GM23338 (cell line): ENCODE measurements around the gene ITIH3.

Source experiments
- CTCF ChIP-seq, 2 experiments: fragments of 200-600 bp in 1 of 2; sonication (generic) in 1 of 2; conservative IDR thresholded peaks; 2 replicates each; pipeline versions ENCODE4 v1.5.1 to v1.6.1; 2016 to 2017; ENCODE audit warnings: antibody characterized with exemption in 2 of 2, low read depth in 2 of 2, mild to moderate bottlenecking in 2 of 2, moderate library complexity in 1 of 2
- EZH2 ChIP-seq: fragments of 200-600 bp; sonication (generic); IDR thresholded peaks from one replicate; pipeline ENCODE4 v1.8.0; 2017; ENCODE audit warnings: antibody characterized with exemption, mild to moderate bottlenecking, low read depth; ENCODE audit not compliant: unreplicated experiment
- POLR2AphosphoS5 ChIP-seq: IDR thresholded peaks from 2 replicates; pipeline ENCODE4 v1.6.1; 2016; ENCODE audit warnings: antibody characterized with exemption, low read depth
- ZNF114 ChIP-seq: fragments of 250-450 bp; sonication (Bioruptor Pico); IDR thresholded peaks from 2 replicates; pipeline ENCODE4 v1.5.0; 2020; ENCODE audit warnings: mild to moderate bottlenecking, moderate library complexity

DNA sequence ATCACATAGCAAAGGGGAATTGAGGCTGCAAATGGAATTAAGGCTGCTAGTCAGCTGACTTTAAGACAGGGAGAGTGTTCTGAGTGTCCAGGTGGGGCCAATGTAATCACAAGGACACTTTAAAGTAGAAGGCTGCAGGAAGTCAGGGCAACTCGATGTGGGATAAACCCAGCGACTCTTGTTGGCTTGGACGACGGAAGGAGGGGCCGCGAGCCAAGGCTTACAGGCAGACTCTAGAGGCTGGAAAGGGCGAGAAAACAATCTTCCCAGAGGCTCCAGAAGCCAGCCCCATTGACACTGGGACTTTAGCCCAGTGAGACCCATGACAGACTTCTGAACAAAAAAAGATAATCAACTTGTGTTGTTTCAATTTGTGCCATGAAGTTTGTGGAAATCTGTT, 53.1 kb downstream of the ITIH3 start:
- TF ChIP-seq EZH2, result no peak
- TF ChIP-seq CTCF (conservative IDR thresholded peaks at IDR 0.05; ENCODE audit: low read depth in 2 of 2), result no peak
- TF ChIP-seq POLR2AphosphoS5, result no peak
- no peak for TF ChIP-seq ZNF114 (CRISPR knock-in tag)
